Measurements from ENCODE around the gene HOGA1. TPM values are rescaled to one million over a fixed set of nuclear protein-coding genes. Genes with fewer than 3 reads are reported as not detected.
A peak's percentile ranks its signal among the peaks of the same experiment; 100 is the strongest.

Gene HOGA1
- 10 to 100 TPM in 1 of 4 donors, 1 to 10 TPM in 1, under 1 TPM in 2; 0.27 to 11.2 (median 4.1) TPM for total RNA-seq

- ATAC-seq, result peak; percentile 93 to 95
- no peaks in the 10 kb centered on the region for H3K36me3 ChIP-seq
- intact Hi-C loops (cut with DNase I; ENCODE audit: low total_unique reads) (no loop called here), in situ Hi-C loops (cut with MboI; ENCODE audit: low sequenced_read_pairs in 4 of 4) (no loop called here)
- no peaks in the 10 kb centered on the region for H3K27me3 ChIP-seq
- TF ChIP-seq POLR2A (IDR thresholded peaks at IDR 0.05) (peak in 1 of 2 donors; percentile 54), CTCF (IDR thresholded peaks at IDR 0.05 in 4 of 5, conservative IDR thresholded peaks at IDR 0.05 in 1 of 5) (no peak)
- no peaks in the 10 kb centered on the region for H3K9me3 ChIP-seq
- peak; percentile 93 to 96 for DNase-seq
- H3K27ac ChIP-seq, result peak within 1 kb of the TSS; percentile 83 to 94 (median 92)
- peak within 1 kb of the TSS in 1 of 4 donors; percentile 31 for H3K4me3 ChIP-seq
- peaks cover 6 to 24% of the 10 kb centered on the region in 2 donors for H3K4me1 ChIP-seq
Measured at GRCh38 chr10:97584060-97584797, at the start of gene HOGA1. HOGA1 (plus strand) TSS chr10:97584389; CDS start chr10:97584704, 315 bp downstream.

GRCh38 chr10:97534746-97535367, 49.3 kb upstream of the HOGA1 start:
- Histone ChIP-seq H3K27ac (no peak overlapping the region), H3K9me3 (no peaks in the 10 kb centered on the region), H3K4me3 (no peak overlapping the region), H3K27me3 (no peaks in the 10 kb centered on the region), H3K36me3 (no peaks in the 10 kb centered on the region), H3K4me1 (peaks cover 7 to 15% of the 10 kb centered on the region in 2 donors)
- DNase-seq, result peak in 1 of 2 donors; percentile 46
- intact Hi-C loops (cut with DNase I; ENCODE audit: low total_unique reads) (no loop called here), in situ Hi-C loops (cut with MboI; ENCODE audit: low sequenced_read_pairs in 4 of 4) (no loop called here)
- no peak for TF ChIP-seq POLR2A (IDR thresholded peaks at IDR 0.05)
- peak in 3 of 5 experiments; percentile 27 to 45 (median 41) for TF ChIP-seq CTCF (IDR thresholded peaks at IDR 0.05 in 4 of 5, conservative IDR thresholded peaks at IDR 0.05 in 1 of 5)
- ATAC-seq, result peak; percentile 38 to 63

GRCh38 chr10:97537186-97537869, 46.9 kb upstream of the HOGA1 start:
- H3K4me1 ChIP-seq, result peaks cover 21 to 29% of the 10 kb centered on the region in 2 donors
- intact Hi-C loops (cut with DNase I; ENCODE audit: low total_unique reads), result no loop called here
- ATAC-seq (no peak), DNase-seq (no peak)
- no peak overlapping the region for H3K27ac ChIP-seq
- H3K36me3 ChIP-seq, result no peaks in the 10 kb centered on the region
- in situ Hi-C loops (cut with MboI; ENCODE audit: low sequenced_read_pairs in 4 of 4), result no loop called here
- TF ChIP-seq POLR2A (IDR thresholded peaks at IDR 0.05), result no peak
- no peak for TF ChIP-seq CTCF (IDR thresholded peaks at IDR 0.05 in 4 of 5, conservative IDR thresholded peaks at IDR 0.05 in 1 of 5)
- H3K9me3 ChIP-seq, result no peaks in the 10 kb centered on the region
- no peaks in the 10 kb centered on the region for H3K27me3 ChIP-seq
- no peak overlapping the region for H3K4me3 ChIP-seq

GRCh38 chr10:97538411-97538810, 45.8 kb upstream of the HOGA1 start:
- Histone ChIP-seq H3K4me1 (peaks cover 29 to 36% of the 10 kb centered on the region in 2 donors), H3K4me3 (no peak overlapping the region), H3K36me3 (no peaks in the 10 kb centered on the region), H3K9me3 (no peaks in the 10 kb centered on the region), H3K27me3 (no peaks in the 10 kb centered on the region), H3K27ac (no peak overlapping the region)
- DNase-seq, result no peak
- in situ Hi-C loops (cut with MboI; ENCODE audit: low sequenced_read_pairs in 4 of 4), result no loop called here
- TF ChIP-seq POLR2A (IDR thresholded peaks at IDR 0.05) (no peak), CTCF (IDR thresholded peaks at IDR 0.05 in 4 of 5, conservative IDR thresholded peaks at IDR 0.05 in 1 of 5) (no peak)
- intact Hi-C loops (cut with DNase I; ENCODE audit: low total_unique reads), result no loop called here
- no peak for ATAC-seq
